HG03354 (cell line): ENCODE data around the gene ARHGEF10L.
"Not testable (repeated sequence)": the region's sequence is repeated elsewhere in the genome, so short reads cannot be mapped to it uniquely, and the experiment has no call there.

ENCODE experiments used
- ATAC-seq: cut with Tn5 transposase; IDR thresholded peaks from one replicate; pipeline ENCODE4 v1.9.1; 2021; ENCODE audit warnings: mild to moderate bottlenecking; ENCODE audit not compliant: unreplicated experiment, poor library complexity, severe bottlenecking

The ARHGEF10L gene

GRCh38 chr1:17627239-17628052 is 87.9 kb downstream of the ARHGEF10L start:
- no peak for ATAC-seq

GRCh38 chr1:17629046-17629445 is 89.5 kb downstream of the ARHGEF10L start:
- ATAC-seq = not testable (repeated sequence)

- no peak for ATAC-seq
Observed at GRCh38 chr1:17629460-17629859, 90.0 kb downstream of the ARHGEF10L start.

GRCh38 chr1:17630048-17630830 is 90.7 kb downstream of the ARHGEF10L start:
- ATAC-seq = no peak

GRCh38 chr1:17630986-17631385 is 91.5 kb downstream of the ARHGEF10L start:
- ATAC-seq = no peak

- ATAC-seq = no peak
Observed at GRCh38 chr1:17631410-17631809, 91.9 kb downstream of the ARHGEF10L start.

GRCh38 chr1:17632106-17632505 is 92.6 kb downstream of the ARHGEF10L start:
- ATAC-seq = no peak

GRCh38 chr1:17632541-17633184 is 93.2 kb downstream of the ARHGEF10L start:
- ATAC-seq = no peak

GRCh38 chr1:17633654-17634053 is 94.2 kb downstream of the ARHGEF10L start:
- ATAC-seq = no peak

- no peak for ATAC-seq
Observed at GRCh38 chr1:17635276-17635675, 95.8 kb downstream of the ARHGEF10L start.

GRCh38 chr1:17635811-17636210 is 96.3 kb downstream of the ARHGEF10L start:
- no peak for ATAC-seq

- no peak for ATAC-seq
Observed at GRCh38 chr1:17636612-17637011, 97.1 kb downstream of the ARHGEF10L start.

GRCh38 chr1:17637055-17637454 is 97.6 kb downstream of the ARHGEF10L start:
- ATAC-seq = no peak

GRCh38 chr1:17639703-17640340 is 100.3 kb downstream of the ARHGEF10L start:
- ATAC-seq = no peak

- no peak for ATAC-seq
Observed at GRCh38 chr1:17640393-17640792, 100.9 kb downstream of the ARHGEF10L start.

GRCh38 chr1:17640975-17641374 is 101.5 kb downstream of the ARHGEF10L start:
- ATAC-seq = no peak

GRCh38 chr1:17642169-17642568 is 102.7 kb downstream of the ARHGEF10L start:
- ATAC-seq = no peak

- ATAC-seq = no peak
Observed at GRCh38 chr1:17642943-17643342, 103.4 kb downstream of the ARHGEF10L start.

GRCh38 chr1:17643861-17644703 is 104.6 kb downstream of the ARHGEF10L start:
- no peak for ATAC-seq
